SH-SY5Y (cell line): ENCODE results near the gene CDH4.

Experiments used
- GATA2 ChIP-seq: IDR thresholded peaks from 2 replicates; pipeline ENCODE4 v1.6.1; 2011; ENCODE audit warnings: mild to moderate bottlenecking, low read depth, low read length
- GATA3 ChIP-seq: IDR thresholded peaks from 2 replicates; pipeline ENCODE4 v1.6.1; 2011; ENCODE audit warnings: low read depth, mild to moderate bottlenecking, low read length, moderate library complexity

GRCh38 chr20:61789329-61789728 lies 537.3 kb downstream of the CDH4 start:
- no peak for TF ChIP-seq GATA3
- no peak for TF ChIP-seq GATA2
